ENCODE data around the gene ZNF609. TPM values are rescaled to one million over a fixed set of nuclear protein-coding genes. Genes with fewer than 3 reads are reported as not detected.
A peak's percentile ranks its signal among the peaks of the same experiment; 100 is the strongest.

Gene ZNF609
- total RNA-seq, 1 donor from 2014 or later, result 21.5 TPM

DNA sequence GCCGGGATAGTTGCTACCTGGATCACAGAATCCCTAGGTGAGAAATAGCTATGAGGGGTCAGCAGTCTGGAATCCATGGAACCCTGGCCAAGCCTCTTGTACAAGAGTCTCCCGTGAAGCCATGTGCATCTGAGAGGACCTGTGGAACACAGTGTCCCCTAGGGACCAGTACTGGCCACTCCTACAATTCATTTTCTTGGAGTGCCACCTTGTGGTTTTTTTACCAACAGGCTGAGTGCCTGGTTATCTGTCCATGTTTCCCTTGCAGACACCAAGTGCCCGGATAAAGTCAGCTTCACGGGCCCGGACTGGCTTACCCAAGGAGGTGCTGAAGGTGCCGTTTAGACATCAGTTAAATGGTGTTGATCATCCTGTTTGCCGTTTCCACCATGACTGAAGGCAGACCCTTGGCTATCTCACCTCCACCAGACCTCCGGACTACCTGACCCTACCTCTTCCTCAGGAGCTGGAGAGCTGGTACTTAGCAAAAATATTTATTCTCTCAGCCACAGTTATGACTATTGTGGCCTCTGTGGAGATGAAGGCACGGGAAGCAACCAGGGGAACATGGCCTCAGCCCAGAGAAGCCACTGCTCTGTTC lies 221.1 kb downstream of the ZNF609 start:
- H3K27ac Mint-ChIP-seq, result no peak overlapping the region
- no peaks in the 10 kb centered on the region for H3K9me3 Mint-ChIP-seq
- Histone ChIP-seq H3K9ac (no peak overlapping the region), H3K4me2 (no peak overlapping the region), H3K4me1 (no peaks in the 10 kb centered on the region), H3K27ac (no peak overlapping the region), H3F3A (ENCODE audit: low read depth) (peaks cover 24% of the 10 kb centered on the region), H3K36me3 (no peaks in the 10 kb centered on the region), H4K20me1 (ENCODE audit: low read depth) (peaks cover 3% of the 10 kb centered on the region), H3K27me3 (no peaks in the 10 kb centered on the region), H3K9me3 (ENCODE audit: low read depth) (no peaks in the 10 kb centered on the region), H3K79me2 (ENCODE audit: low read depth) (no peaks in the 10 kb centered on the region), H3K4me3 (no peak overlapping the region), H2AFZ (replicated peaks) (no peak overlapping the region)
- TF ChIP-seq, protein P1, sequence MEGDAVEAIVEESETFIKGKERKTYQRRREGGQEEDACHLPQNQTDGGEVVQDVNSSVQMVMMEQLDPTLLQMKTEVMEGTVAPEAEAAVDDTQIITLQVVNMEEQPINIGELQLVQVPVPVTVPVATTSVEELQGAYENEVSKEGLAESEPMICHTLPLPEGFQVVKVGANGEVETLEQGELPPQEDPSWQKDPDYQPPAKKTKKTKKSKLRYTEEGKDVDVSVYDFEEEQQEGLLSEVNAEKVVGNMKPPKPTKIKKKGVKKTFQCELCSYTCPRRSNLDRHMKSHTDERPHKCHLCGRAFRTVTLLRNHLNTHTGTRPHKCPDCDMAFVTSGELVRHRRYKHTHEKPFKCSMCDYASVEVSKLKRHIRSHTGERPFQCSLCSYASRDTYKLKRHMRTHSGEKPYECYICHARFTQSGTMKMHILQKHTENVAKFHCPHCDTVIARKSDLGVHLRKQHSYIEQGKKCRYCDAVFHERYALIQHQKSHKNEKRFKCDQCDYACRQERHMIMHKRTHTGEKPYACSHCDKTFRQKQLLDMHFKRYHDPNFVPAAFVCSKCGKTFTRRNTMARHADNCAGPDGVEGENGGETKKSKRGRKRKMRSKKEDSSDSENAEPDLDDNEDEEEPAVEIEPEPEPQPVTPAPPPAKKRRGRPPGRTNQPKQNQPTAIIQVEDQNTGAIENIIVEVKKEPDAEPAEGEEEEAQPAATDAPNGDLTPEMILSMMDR (IDR thresholded peaks at IDR 0.05), result peak; percentile 90
- TF ChIP-seq EZH2phosphoT487 (IDR thresholded peaks at IDR 0.05), result no peak
- no peak for TF ChIP-seq EZH2 (IDR thresholded peaks at IDR 0.05)
- H3K36me3 Mint-ChIP-seq, result peaks cover 21% of the 10 kb centered on the region
- no peak overlapping the region for H3K4me3 Mint-ChIP-seq
- peak; percentile 87 for DNase-seq (ENCODE audit: low spot score)
- peaks cover 2% of the 10 kb centered on the region for H3K4me1 Mint-ChIP-seq
- H3K27me3 Mint-ChIP-seq (ENCODE audit: insufficient read depth, low read depth), result peaks cover 2% of the 10 kb centered on the region

GRCh38 chr15:64682255-64682654 lies 221.9 kb downstream of the ZNF609 start:
- Histone ChIP-seq H3K36me3 (no peaks in the 10 kb centered on the region), H3F3A (ENCODE audit: low read depth) (peaks cover 31% of the 10 kb centered on the region), H2AFZ (replicated peaks) (no peak overlapping the region), H3K9me3 (ENCODE audit: low read depth) (no peaks in the 10 kb centered on the region), H3K4me3 (no peak overlapping the region), H3K4me1 (no peaks in the 10 kb centered on the region), H3K27me3 (no peaks in the 10 kb centered on the region), H3K9ac (no peak overlapping the region), H3K27ac (no peak overlapping the region), H4K20me1 (ENCODE audit: low read depth) (peaks cover 11% of the 10 kb centered on the region), H3K79me2 (ENCODE audit: low read depth) (no peaks in the 10 kb centered on the region), H3K4me2 (no peak overlapping the region)
- peaks cover 2% of the 10 kb centered on the region for H3K27me3 Mint-ChIP-seq (ENCODE audit: insufficient read depth, low read depth)
- H3K4me3 Mint-ChIP-seq, result no peak overlapping the region
- peaks cover 21% of the 10 kb centered on the region for H3K36me3 Mint-ChIP-seq
- no peaks in the 10 kb centered on the region for H3K9me3 Mint-ChIP-seq
- no peak overlapping the region for H3K27ac Mint-ChIP-seq
- peaks cover 9% of the 10 kb centered on the region for H3K4me1 Mint-ChIP-seq
- DNase-seq (ENCODE audit: low spot score), result no peak
- TF ChIP-seq EZH2 (IDR thresholded peaks at IDR 0.05) (no peak), EZH2phosphoT487 (IDR thresholded peaks at IDR 0.05) (no peak)
- TF ChIP-seq, protein P1 (IDR thresholded peaks at IDR 0.05), result no peak

- Histone ChIP-seq H3K27me3 (no peaks in the 10 kb centered on the region), H3K79me2 (ENCODE audit: low read depth) (no peaks in the 10 kb centered on the region), H3K4me2 (no peak overlapping the region), H2AFZ (replicated peaks) (no peak overlapping the region), H3K4me3 (no peak overlapping the region), H3K4me1 (no peaks in the 10 kb centered on the region), H3K27ac (peak overlapping the region; percentile 13), H3K9ac (no peak overlapping the region), H3F3A (ENCODE audit: low read depth) (peaks cover 42% of the 10 kb centered on the region), H4K20me1 (ENCODE audit: low read depth) (peaks cover 22% of the 10 kb centered on the region), H3K36me3 (peaks cover 2% of the 10 kb centered on the region), H3K9me3 (ENCODE audit: low read depth) (no peaks in the 10 kb centered on the region)
- Mint-ChIP-seq H3K36me3 (peaks cover 26% of the 10 kb centered on the region), H3K4me1 (peaks cover 20% of the 10 kb centered on the region), H3K4me3 (no peak overlapping the region), H3K27ac (no peak overlapping the region), H3K9me3 (no peaks in the 10 kb centered on the region), H3K27me3 (ENCODE audit: insufficient read depth, low read depth) (peaks cover 2% of the 10 kb centered on the region)
- no peak for TF ChIP-seq EZH2 (IDR thresholded peaks at IDR 0.05)
- TF ChIP-seq, protein P1 (IDR thresholded peaks at IDR 0.05), result no peak
- DNase-seq (ENCODE audit: low spot score), result no peak
Observed at GRCh38 chr15:64683378-64683777, 223.0 kb downstream of the ZNF609 start.

All from neural progenitor cell (in vitro differentiated cells).